H1 (cell line): ENCODE measurements around the gene TPRG1L. TPM values are rescaled to one million over a fixed set of nuclear protein-coding genes. Genes with fewer than 3 reads are reported as not detected.

Experiments used
- CTCF ChIA-PET: fragments of 300-600 bp; sonication (Branson Sonifier 250); formaldehyde crosslinking; loops from one replicate; lab custom pipeline; 2021; ENCODE audit not compliant: partially characterized antibody; lab: Charles Lee
- POLR2A ChIA-PET: fragments of 300-600 bp; sonication (Branson Sonifier 250); formaldehyde crosslinking; loops from one replicate; lab custom pipeline; 2021; ENCODE audit warnings: inconsistent platforms; ENCODE audit not compliant: partially characterized antibody; lab: Charles Lee
- DNase-seq, 2 experiments: peaks; one replicate each; pipeline versions ENCODE4 v3.0.0 to v3.0.0-alpha.2; 2010 to 2022; ENCODE audit warnings: low spot score in 2 of 2, low read depth in 1 of 2, mixed read lengths in 1 of 2
- FAIRE-seq: peaks from 2 replicates; lab custom pipeline; 2011; peaks lifted over from hg19 to GRCh38; lab: Jason Lieb, UNC
- H2AFZ ChIP-seq: 2 replicates; pipeline ENCODE4 v1.8.1; 2012; ENCODE audit warnings: low read length, inconsistent platforms
- H2AK5ac ChIP-seq: 2 replicates; pipeline ENCODE4 v1.6.1; 2013; ENCODE audit warnings: low read depth, low read length
- H2BK120ac ChIP-seq: replicated peaks from 2 replicates; pipeline ENCODE3; 2013; ENCODE audit warnings: low read depth, low read length, inconsistent platforms
- H2BK12ac ChIP-seq: 2 replicates; pipeline ENCODE4 v1.6.1; 2013; ENCODE audit warnings: low read depth, low read length
- H2BK15ac ChIP-seq: 2 replicates; pipeline ENCODE4 v1.6.1; 2013; ENCODE audit warnings: low read length
- H2BK20ac ChIP-seq: 2 replicates; pipeline ENCODE4 v1.6.1; 2013; ENCODE audit warnings: low read length
- H2BK5ac ChIP-seq: 2 replicates; pipeline ENCODE4 v1.6.1; 2013; ENCODE audit warnings: low read depth, low read length
- H3K14ac ChIP-seq: 2 replicates; pipeline ENCODE4 v1.6.1; 2013; ENCODE audit warnings: inconsistent platforms; ENCODE audit not compliant: insufficient read length
- H3K18ac ChIP-seq: 2 replicates; pipeline ENCODE4 v1.6.1; 2013; ENCODE audit warnings: low read length; ENCODE audit errors: extremely low read depth
- H3K23ac ChIP-seq: 2 replicates; pipeline ENCODE4 v1.6.1; 2013; ENCODE audit warnings: inconsistent platforms; ENCODE audit not compliant: insufficient read length
- H3K23me2 ChIP-seq: 2 replicates; pipeline ENCODE4 v1.6.1; 2013; ENCODE audit warnings: low read depth, low read length
- H3K27ac ChIP-seq: 2 replicates; pipeline ENCODE4 v1.6.1; 2011; ENCODE audit warnings: low read depth, low read length, inconsistent platforms
- H3K27me3 ChIP-seq, 4 experiments: replicated peaks in 1 of 4; 1 replicate in 1 of 4; 2 replicates in 3 of 4; pipeline versions ENCODE4 v1.6.1 to v1.8.1; 2011 to 2013; ENCODE audit warnings: low read length in 3 of 4, mild to moderate bottlenecking in 3 of 4, inconsistent platforms in 2 of 4, mixed read lengths in 2 of 4, moderate library complexity in 1 of 4; ENCODE audit not compliant: control insufficient read depth in 3 of 4, insufficient read depth in 3 of 4; ENCODE audit errors: extremely low read depth in 1 of 4
- H3K36me3 ChIP-seq, 4 experiments: 2 replicates each; pipeline versions ENCODE4 v1.6.1 to v1.8.1; 2011 to 2013; ENCODE audit warnings: mild to moderate bottlenecking in 4 of 4, low read length in 3 of 4, moderate library complexity in 2 of 4, control low read depth in 1 of 4, inconsistent platforms in 1 of 4; ENCODE audit not compliant: insufficient read depth in 4 of 4, control insufficient read depth in 2 of 4
- H3K4ac ChIP-seq: replicated peaks from 2 replicates; pipeline ENCODE3; 2013; ENCODE audit warnings: low read length, low read depth, mixed read lengths, inconsistent platforms; ENCODE audit not compliant: insufficient read length
- H3K4me1 ChIP-seq, 4 experiments: replicated peaks in 1 of 4; 1 replicate in 1 of 4; 2 replicates in 3 of 4; pipeline versions ENCODE4 v1.6.1 to v1.8.1; 2011 to 2013; ENCODE audit warnings: low read length in 3 of 4, inconsistent platforms in 2 of 4, mixed read lengths in 1 of 4; ENCODE audit not compliant: insufficient read depth in 4 of 4, control insufficient read depth in 3 of 4
- H3K4me2 ChIP-seq, 2 experiments: 2 replicates each; pipeline versions ENCODE4 v1.6.1 to v1.8.1; 2011 to 2013; ENCODE audit warnings: low read depth in 2 of 2, low read length in 2 of 2, control low read depth in 1 of 2, inconsistent platforms in 1 of 2, mild to moderate bottlenecking in 1 of 2; ENCODE audit not compliant: insufficient read depth in 1 of 2
- H3K4me3 ChIP-seq, 4 experiments: fragments of 200-600, 300-600 bp in 1 of 4; sonication (generic), shearing (Covaris generic), sonication (Bioruptor Twin) in 1 of 4; 2 replicates each; pipeline versions ENCODE4 v1.5.1 to v1.8.1; 2011 to 2016; ENCODE audit warnings: low read length in 4 of 4, low read depth in 3 of 4, control low read depth in 2 of 4, inconsistent platforms in 2 of 4, mild to moderate bottlenecking in 2 of 4, mixed read lengths in 1 of 4, moderate library complexity in 1 of 4; ENCODE audit not compliant: insufficient read depth in 2 of 4; ENCODE audit errors: extremely low read depth in 1 of 4
- H3K56ac ChIP-seq: replicated peaks from 2 replicates; pipeline ENCODE3; 2013; ENCODE audit warnings: low read depth, mild to moderate bottlenecking, mixed read lengths, low read length, inconsistent platforms; ENCODE audit not compliant: insufficient read length
- H3K79me1 ChIP-seq: 2 replicates; pipeline ENCODE4 v1.6.1; 2013; ENCODE audit warnings: low read depth, low read length, control low read depth
- H3K79me2 ChIP-seq, 2 experiments: 2 replicates each; pipeline versions ENCODE4 v1.6.1 to v1.8.1; 2012 to 2013; ENCODE audit warnings: low read length in 2 of 2, mild to moderate bottlenecking in 2 of 2, inconsistent platforms in 1 of 2; ENCODE audit not compliant: insufficient read depth in 2 of 2, control insufficient read depth in 1 of 2
- H3K9ac ChIP-seq, 4 experiments: replicated peaks in 1 of 4; 1 replicate in 1 of 4; 2 replicates in 3 of 4; pipeline versions ENCODE4 v1.6.1 to v1.8.1; 2011 to 2013; ENCODE audit warnings: low read depth in 3 of 4, low read length in 3 of 4, control low read depth in 2 of 4, mild to moderate bottlenecking in 2 of 4, moderate library complexity in 2 of 4, inconsistent platforms in 1 of 4; ENCODE audit errors: extremely low read depth in 1 of 4
- H3K9me3 ChIP-seq, 2 experiments: 2 replicates each; pipeline versions ENCODE4 v1.6.1 to v1.8.1; 2012 to 2013; ENCODE audit warnings: mild to moderate bottlenecking in 2 of 2, moderate library complexity in 2 of 2, control low read depth in 1 of 2, inconsistent platforms in 1 of 2, low read depth in 1 of 2, low read length in 1 of 2, mixed read lengths in 1 of 2; ENCODE audit not compliant: insufficient read depth in 2 of 2
- H4K20me1 ChIP-seq, 2 experiments: replicated peaks in 1 of 2; 2 replicates each; pipeline versions ENCODE3 to v1.8.1; 2011 to 2013; ENCODE audit warnings: inconsistent platforms in 2 of 2, low read length in 2 of 2, mild to moderate bottlenecking in 1 of 2; ENCODE audit not compliant: insufficient read depth in 2 of 2, control insufficient read depth in 1 of 2
- H4K5ac ChIP-seq: 2 replicates; pipeline ENCODE4 v1.6.1; 2013; ENCODE audit warnings: low read length, low read depth, mixed read lengths, inconsistent platforms; ENCODE audit not compliant: insufficient read length
- H4K8ac ChIP-seq: 2 replicates; pipeline ENCODE4 v1.8.0; 2013; ENCODE audit warnings: mild to moderate bottlenecking, moderate library complexity, low read length, inconsistent platforms; ENCODE audit not compliant: insufficient read depth; ENCODE audit errors: extremely low read depth
- H4K91ac ChIP-seq: replicated peaks from 2 replicates; pipeline ENCODE3; 2013; ENCODE audit warnings: low read length, mixed read lengths, inconsistent platforms; ENCODE audit not compliant: insufficient read length
- ATF2 ChIP-seq: IDR thresholded peaks from 2 replicates; pipeline ENCODE4 v1.6.1; 2012; ENCODE audit warnings: low read length, inconsistent platforms
- BACH1 ChIP-seq: IDR thresholded peaks from 2 replicates; pipeline ENCODE4 v1.6.1; 2012; ENCODE audit warnings: low read length, improper control_type of control experiment
- FOSL1 ChIP-seq: IDR thresholded peaks from 2 replicates; pipeline ENCODE4 v1.6.1; 2011; ENCODE audit warnings: mild to moderate bottlenecking, low read depth, low read length, moderate library complexity; ENCODE audit not compliant: insufficient read depth
- JUND ChIP-seq: IDR thresholded peaks from 2 replicates; pipeline ENCODE4 v1.6.1; 2011; ENCODE audit warnings: mild to moderate bottlenecking, improper control_type of control experiment, low read length
- KDM1A ChIP-seq: fragments of 200-600, 300-600 bp; sonication (generic); IDR thresholded peaks from 2 replicates; pipeline ENCODE4 v1.7.1; 2016; ENCODE audit warnings: mild to moderate bottlenecking, low read length, borderline replicate concordance
- MAFK ChIP-seq: IDR thresholded peaks from 2 replicates; pipeline ENCODE4 v1.6.1; 2012; ENCODE audit warnings: low read depth, mild to moderate bottlenecking, improper control_type of control experiment, low read length
- PHF8 ChIP-seq: fragments of 200-600 bp; sonication (generic); conservative IDR thresholded peaks from 2 replicates; pipeline ENCODE4 v1.7.1; 2012; ENCODE audit warnings: low read depth, mild to moderate bottlenecking, inconsistent platforms, low read length, moderate library complexity
- POLR2AphosphoS5 ChIP-seq: IDR thresholded peaks from 2 replicates; pipeline ENCODE4 v1.6.1; 2011; ENCODE audit warnings: low read depth, low read length
- RAD21 ChIP-seq, 2 experiments: IDR thresholded peaks in 1 of 2; conservative IDR thresholded peaks in 1 of 2; 2 replicates each; pipeline ENCODE4 v1.6.1; 2011; ENCODE audit warnings: low read depth in 2 of 2, low read length in 2 of 2, improper control_type of control experiment in 1 of 2, inconsistent platforms in 1 of 2, mild to moderate bottlenecking in 1 of 2, moderate library complexity in 1 of 2
- SP1 ChIP-seq: IDR thresholded peaks from 2 replicates; pipeline ENCODE4 v1.6.1; 2011; ENCODE audit warnings: low read depth, low read length
- TEAD4 ChIP-seq: IDR thresholded peaks from 2 replicates; pipeline ENCODE4 v1.6.1; 2012; ENCODE audit warnings: low read depth, low read length, inconsistent platforms, mixed read lengths
- WGBS, 2 experiments: shearing (Covaris generic) in 1 of 2; methylation state at CpG; one replicate each; pipeline versions ENCODE4 v1.1.6 to v1.1.7; 2013 to 2015; ENCODE audit warnings: low lambda C conversion rate in 2 of 2, mixed read lengths in 2 of 2, inconsistent platforms in 1 of 2, low coverage in 1 of 2, missing lambda C conversion rate in 1 of 2; ENCODE audit not compliant: insufficient replicate concordance in 2 of 2, insufficient coverage in 1 of 2, insufficient read length in 1 of 2; ENCODE audit errors: extremely low coverage in 1 of 2, missing lambda C conversion rate in 1 of 2; 5-methylcytosine and 5-hydroxymethylcytosine counted together
- polyA plus RNA-seq, 7 experiments: library from polyadenylated mRNA; depleted of rRNA in 3 of 7; stranded (reverse) in 5 of 7; unstranded in 2 of 7; fragments of >200 nt in 5 of 7; fragments of 200-250 nt in 2 of 7; gene quantifications; 1 replicate in 5 of 7; 2 replicates in 1 of 7; 4 replicates in 1 of 7; pipeline versions ENCODE4 v1.2.1 to v1.2.3, GENCODE V29; 2011 to 2013; ENCODE audit warnings: missing spikeins in 2 of 7, mixed read lengths in 2 of 7
- total RNA-seq: library from RNA; stranded (reverse); fragmentation: NEBNext Ultra II Directional; extraction: Animal tissue kit (Norgen Biotek cat#: 25700); gene quantifications from 2 replicates; pipeline ENCODE4 v1.2.1, GENCODE V29; 2021
- TF ChIP-seq, protein P1 (sequence below): IDR thresholded peaks from 2 replicates; pipeline ENCODE4 v1.6.1; 2011; ENCODE audit warnings: low read depth, mild to moderate bottlenecking, low read length; ENCODE audit not compliant: insufficient read depth

TPRG1L gene
- total and polyA plus RNA-seq, 2 of the 8 experiments (the other 6 are each of a cell fraction or from before 2014, with no cell fraction given) = 21.7 to 22.3 TPM

DNA sequence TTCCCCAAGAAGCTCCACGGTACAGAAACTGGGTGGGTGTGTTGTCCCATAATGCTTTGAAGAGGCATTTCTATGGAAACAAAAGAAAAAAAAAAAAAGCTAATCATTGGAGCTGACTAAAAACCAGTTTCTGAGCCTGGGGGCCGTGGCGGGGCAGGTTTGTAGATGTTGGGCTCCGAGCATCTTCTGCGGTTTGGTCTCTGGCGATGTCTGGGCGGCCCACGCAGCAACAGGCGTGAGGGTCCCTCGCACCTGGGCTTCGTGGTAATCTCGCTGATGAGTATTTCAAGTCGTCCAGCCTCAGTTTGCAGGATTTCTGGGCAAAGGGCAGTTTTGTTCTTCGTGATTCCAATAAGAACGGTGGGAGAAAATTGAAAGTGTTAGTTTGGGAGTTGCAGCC is 34.3 kb downstream of the TPRG1L start:
- H3K4me2 ChIP-seq = no peak overlapping the region
- H2BK5ac ChIP-seq = no peak overlapping the region
- H2AK5ac ChIP-seq = no peak overlapping the region
- no peak overlapping the region for H3K56ac ChIP-seq
- H3K27ac ChIP-seq = no peak overlapping the region
- H3K14ac ChIP-seq = no peak overlapping the region
- no peak overlapping the region for H2BK12ac ChIP-seq
- no peak overlapping the region for H4K8ac ChIP-seq
- H3K4me3 ChIP-seq = no peak overlapping the region
- H3K4me1 ChIP-seq = peaks cover 0 to 6% (median 0%) of the 10 kb centered on the region in 4 experiments; a peak in 2 of 7 replicates
- no peak overlapping the region for H2BK20ac ChIP-seq
- no peak overlapping the region for H2BK15ac ChIP-seq
- no peaks in the 10 kb centered on the region for H3K23me2 ChIP-seq
- DNase-seq (no peak), FAIRE-seq (no peak)
- H2BK120ac ChIP-seq = no peak overlapping the region
- H3K23ac ChIP-seq = no peak overlapping the region
- H3K4ac ChIP-seq = no peak overlapping the region
- no peak overlapping the region for H3K18ac ChIP-seq
- no peaks in the 10 kb centered on the region for H3K36me3 ChIP-seq
- no peak overlapping the region for H4K91ac ChIP-seq
- H3K27me3 ChIP-seq = peaks cover 8 to 36% (median 25%) of the 10 kb centered on the region in 4 experiments
- H3K9ac ChIP-seq = no peak overlapping the region
- H2AFZ ChIP-seq = no peak overlapping the region
- H4K20me1 ChIP-seq = no peaks in the 10 kb centered on the region
- POLR2A ChIA-PET = interaction anchor here (0.6 kb wide), 1 partner anchor 241 kb away, joined by 3 read pairs; no protein-coding TSS in a partner anchor
- CTCF ChIA-PET = interaction anchor here (1.4 kb wide), 2 partner anchors 12 to 64 kb away, joined by 3 read pairs; no protein-coding TSS in a partner anchor
- no peaks in the 10 kb centered on the region for H3K79me2 ChIP-seq
- WGBS, 2 experiments = 85% methylated on average over 15 of the region's 15 CpGs; no CpG with 5 or more reads in 1 of the 2 experiments
- H3K9me3 ChIP-seq = no peaks in the 10 kb centered on the region
- H3K79me1 ChIP-seq = no peaks in the 10 kb centered on the region
- no peak overlapping the region for H4K5ac ChIP-seq
- TF ChIP-seq PHF8 (no peak), ATF2 (no peak), POLR2AphosphoS5 (no peak), JUND (no peak), FOSL1 (no peak), RAD21 (IDR thresholded peaks at IDR 0.05 in 1 of 2, conservative IDR thresholded peaks at IDR 0.05 in 1 of 2; ENCODE audit: low read depth in 2 of 2, low read length in 2 of 2) (no peak), MAFK (no peak), SP1 (no peak), TEAD4 (no peak), KDM1A (no peak), BACH1 (no peak)
- TF ChIP-seq, protein P1, sequence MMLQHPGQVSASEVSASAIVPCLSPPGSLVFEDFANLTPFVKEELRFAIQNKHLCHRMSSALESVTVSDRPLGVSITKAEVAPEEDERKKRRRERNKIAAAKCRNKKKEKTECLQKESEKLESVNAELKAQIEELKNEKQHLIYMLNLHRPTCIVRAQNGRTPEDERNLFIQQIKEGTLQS = no peak
